HepG2 (cell line): ENCODE data around the gene MAP3K8. TPM values are rescaled to one million over a fixed set of nuclear protein-coding genes. Genes with fewer than 3 reads are reported as not detected.
A peak's percentile ranks its signal among the peaks of the same experiment; 100 is the strongest.

Experiments used
- ELF4 ChIP-seq: sonication (generic); formaldehyde crosslinking; IDR thresholded peaks from 2 replicates; pipeline ENCODE4 v1.5.0; 2020; ENCODE audit warnings: missing genetic modification reagents, mild to moderate bottlenecking, moderate library complexity, borderline replicate concordance
- HNF4G ChIP-seq, 2 experiments: sonication (generic) in 1 of 2; formaldehyde crosslinking in 1 of 2; IDR thresholded peaks; 2 replicates each; pipeline versions ENCODE4 v1.4.0 to v1.6.1; 2011 to 2020; ENCODE audit warnings: borderline replicate concordance in 2 of 2, low read depth in 2 of 2, mild to moderate bottlenecking in 2 of 2, low read length in 1 of 2, missing genetic modification reagents in 1 of 2, moderate library complexity in 1 of 2
- KAT7 ChIP-seq: IDR thresholded peaks from 2 replicates; pipeline ENCODE4 v1.6.1; 2018; ENCODE audit warnings: borderline replicate concordance, missing compliant biosample characterization
- MEIS1 ChIP-seq: sonication (generic); formaldehyde crosslinking; IDR thresholded peaks from 2 replicates; pipeline ENCODE4 v1.9.0; 2021; ENCODE audit warnings: mild to moderate bottlenecking, missing genetic modification reagents, moderate library complexity, borderline replicate concordance
- MIER3 ChIP-seq: IDR thresholded peaks from 2 replicates; pipeline ENCODE4 v1.6.1; 2016; ENCODE audit warnings: missing compliant biosample characterization, borderline replicate concordance
- NFIC ChIP-seq: IDR thresholded peaks from 2 replicates; pipeline ENCODE4 v1.6.1; 2012; ENCODE audit warnings: mild to moderate bottlenecking, low read length, inconsistent platforms
- NFYC ChIP-seq: IDR thresholded peaks from 2 replicates; pipeline ENCODE4 v1.6.1; 2016; ENCODE audit warnings: missing genetic modification reagents, missing compliant biosample characterization
- PHF8 ChIP-seq: sonication (generic); formaldehyde crosslinking; IDR thresholded peaks from 2 replicates; pipeline ENCODE4 v1.5.0; 2020; ENCODE audit warnings: missing genetic modification reagents
- PPARG ChIP-seq: conservative IDR thresholded peaks from 2 replicates; pipeline ENCODE4 v1.6.1; 2016; ENCODE audit warnings: missing biosample characterization, missing genetic modification reagents
- RARG ChIP-seq: sonication (generic); formaldehyde crosslinking; IDR thresholded peaks from 2 replicates; pipeline ENCODE4 v1.4.0; 2020; ENCODE audit warnings: low read depth, mild to moderate bottlenecking, missing genetic modification reagents
- RFX1 ChIP-seq: fragments of 450-650 bp; IDR thresholded peaks from 2 replicates; pipeline ENCODE4 v1.6.1; 2017
- SOX6 ChIP-seq, 2 experiments: fragments of 450-650 bp in 1 of 2; sonication (generic) in 1 of 2; formaldehyde crosslinking in 1 of 2; IDR thresholded peaks; 2 replicates each; pipeline versions ENCODE4 v1.4.0 to v1.6.1; 2017 to 2020; ENCODE audit warnings: antibody characterized with exemption in 1 of 2, mild to moderate bottlenecking in 1 of 2, missing genetic modification reagents in 1 of 2
- TARDBP ChIP-seq: sonication (generic); formaldehyde crosslinking; IDR thresholded peaks from 2 replicates; pipeline ENCODE4 v1.8.0; 2022; ENCODE audit warnings: mild to moderate bottlenecking, missing genetic modification reagents
- TCF7L2 ChIP-seq: IDR thresholded peaks from 2 replicates; pipeline ENCODE4 v1.6.1; 2011; ENCODE audit warnings: mild to moderate bottlenecking, low read depth, low read length, moderate library complexity
- TEAD3 ChIP-seq: optimal IDR thresholded peaks from 2 replicates; pipeline ENCODE3; 2016; ENCODE audit warnings: borderline replicate concordance
- ZFP82 ChIP-seq: sonication (generic); formaldehyde crosslinking; IDR thresholded peaks from 2 replicates; pipeline ENCODE4 v1.5.1; 2020; ENCODE audit warnings: mild to moderate bottlenecking, missing genetic modification reagents, borderline replicate concordance
- ZNF543 ChIP-seq: sonication (generic); formaldehyde crosslinking; IDR thresholded peaks from 2 replicates; pipeline ENCODE4 v1.4.0; 2020; ENCODE audit warnings: mild to moderate bottlenecking, missing genetic modification reagents
- polyA plus RNA-seq, 8 experiments: library from polyadenylated mRNA; depleted of rRNA in 3 of 8; stranded (reverse) in 7 of 8; unstranded in 1 of 8; fragments of >200 nt; fragmentation: Illumina TruSeq in 4 of 8; extraction: Trizol in 4 of 8; gene quantifications; 2 replicates each; pipeline versions ENCODE4 v1.2.1 to v1.2.3, GENCODE V29; 2011 to 2016; ENCODE audit warnings: low read depth in 4 of 8, missing spikeins in 1 of 8, mixed read lengths in 1 of 8; ENCODE audit not compliant: insufficient read depth in 1 of 8
- total RNA-seq, 5 experiments: library from RNA; depleted of rRNA; stranded (reverse); fragments of >200 nt; fragmentation: Illumina TruSeq; extraction: Trizol; gene quantifications; 2 replicates each; pipeline ENCODE4 v1.2.3, GENCODE V29; 2016; ENCODE audit warnings: low read depth in 1 of 5
- TF ChIP-seq, protein P1 (sequence below): sonication (generic); formaldehyde crosslinking; conservative IDR thresholded peaks from 2 replicates; pipeline ENCODE4 v1.4.0; 2020; ENCODE audit warnings: mild to moderate bottlenecking, missing genetic modification reagents, moderate library complexity
- TF ChIP-seq, protein P2 (sequence below): sonication (generic); formaldehyde crosslinking; IDR thresholded peaks from 2 replicates; pipeline ENCODE4 v1.5.1; 2020; ENCODE audit warnings: mild to moderate bottlenecking, missing genetic modification reagents, moderate library complexity
- TF ChIP-seq, protein P3 (sequence below): fragments of 450-650 bp; IDR thresholded peaks from 2 replicates; pipeline ENCODE4 v1.6.1; 2017; ENCODE audit warnings: mild to moderate bottlenecking
- TF ChIP-seq, protein P4 (sequence below): sonication (generic); formaldehyde crosslinking; conservative IDR thresholded peaks from 2 replicates; pipeline ENCODE4 v1.4.0; 2020; ENCODE audit warnings: missing genetic modification reagents

The MAP3K8 gene
- total and polyA plus RNA-seq, 2 of the 13 experiments (the other 11 are each of a cell fraction or from before 2014, with no cell fraction given): 19.3 to 37.9 TPM

DNA sequence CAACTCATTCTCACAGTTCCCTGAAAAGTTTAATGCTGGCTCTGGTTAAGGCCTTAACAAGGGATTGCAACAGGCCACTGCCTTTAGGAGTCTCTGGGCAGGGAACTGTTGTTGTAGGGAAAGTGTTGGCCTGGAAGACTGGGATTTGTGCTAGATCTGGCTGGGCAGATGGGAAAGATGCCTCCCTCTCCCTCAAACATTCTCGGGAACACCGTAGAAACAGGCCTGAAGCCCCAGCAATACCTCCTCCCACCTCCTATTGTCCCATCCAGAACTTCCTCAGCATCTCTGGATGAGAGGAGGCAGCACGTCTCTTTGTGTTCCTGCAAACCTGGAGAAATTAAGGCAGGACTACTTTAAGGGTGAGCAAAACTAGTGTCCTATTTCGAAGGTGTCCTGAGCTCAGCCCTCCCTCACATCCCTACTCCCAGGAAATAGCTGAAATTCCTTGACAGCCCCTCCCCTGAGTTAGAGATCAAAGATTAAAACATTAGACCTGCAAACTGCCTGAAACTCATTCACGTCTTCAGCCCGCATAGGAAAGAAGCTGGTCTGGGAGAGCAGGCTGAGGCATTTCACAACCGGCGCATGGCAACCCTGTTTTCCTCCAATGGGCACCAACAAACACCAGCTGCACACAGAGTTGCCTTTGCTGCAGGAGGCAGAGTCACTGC is 10.9 kb upstream of the MAP3K8 start (continued):
- TF ChIP-seq, protein P1, sequence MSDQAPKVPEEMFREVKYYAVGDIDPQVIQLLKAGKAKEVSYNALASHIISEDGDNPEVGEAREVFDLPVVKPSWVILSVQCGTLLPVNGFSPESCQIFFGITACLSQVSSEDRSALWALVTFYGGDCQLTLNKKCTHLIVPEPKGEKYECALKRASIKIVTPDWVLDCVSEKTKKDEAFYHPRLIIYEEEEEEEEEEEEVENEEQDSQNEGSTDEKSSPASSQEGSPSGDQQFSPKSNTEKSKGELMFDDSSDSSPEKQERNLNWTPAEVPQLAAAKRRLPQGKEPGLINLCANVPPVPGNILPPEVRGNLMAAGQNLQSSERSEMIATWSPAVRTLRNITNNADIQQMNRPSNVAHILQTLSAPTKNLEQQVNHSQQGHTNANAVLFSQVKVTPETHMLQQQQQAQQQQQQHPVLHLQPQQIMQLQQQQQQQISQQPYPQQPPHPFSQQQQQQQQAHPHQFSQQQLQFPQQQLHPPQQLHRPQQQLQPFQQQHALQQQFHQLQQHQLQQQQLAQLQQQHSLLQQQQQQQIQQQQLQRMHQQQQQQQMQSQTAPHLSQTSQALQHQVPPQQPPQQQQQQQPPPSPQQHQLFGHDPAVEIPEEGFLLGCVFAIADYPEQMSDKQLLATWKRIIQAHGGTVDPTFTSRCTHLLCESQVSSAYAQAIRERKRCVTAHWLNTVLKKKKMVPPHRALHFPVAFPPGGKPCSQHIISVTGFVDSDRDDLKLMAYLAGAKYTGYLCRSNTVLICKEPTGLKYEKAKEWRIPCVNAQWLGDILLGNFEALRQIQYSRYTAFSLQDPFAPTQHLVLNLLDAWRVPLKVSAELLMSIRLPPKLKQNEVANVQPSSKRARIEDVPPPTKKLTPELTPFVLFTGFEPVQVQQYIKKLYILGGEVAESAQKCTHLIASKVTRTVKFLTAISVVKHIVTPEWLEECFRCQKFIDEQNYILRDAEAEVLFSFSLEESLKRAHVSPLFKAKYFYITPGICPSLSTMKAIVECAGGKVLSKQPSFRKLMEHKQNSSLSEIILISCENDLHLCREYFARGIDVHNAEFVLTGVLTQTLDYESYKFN: peak; percentile 86
- TF ChIP-seq, protein P2, sequence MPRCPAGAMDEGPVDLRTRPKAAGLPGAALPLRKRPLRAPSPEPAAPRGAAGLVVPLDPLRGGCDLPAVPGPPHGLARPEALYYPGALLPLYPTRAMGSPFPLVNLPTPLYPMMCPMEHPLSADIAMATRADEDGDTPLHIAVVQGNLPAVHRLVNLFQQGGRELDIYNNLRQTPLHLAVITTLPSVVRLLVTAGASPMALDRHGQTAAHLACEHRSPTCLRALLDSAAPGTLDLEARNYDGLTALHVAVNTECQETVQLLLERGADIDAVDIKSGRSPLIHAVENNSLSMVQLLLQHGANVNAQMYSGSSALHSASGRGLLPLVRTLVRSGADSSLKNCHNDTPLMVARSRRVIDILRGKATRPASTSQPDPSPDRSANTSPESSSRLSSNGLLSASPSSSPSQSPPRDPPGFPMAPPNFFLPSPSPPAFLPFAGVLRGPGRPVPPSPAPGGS (CRISPR knock-in tag): no peak
- TF ChIP-seq ELF4 (CRISPR knock-in tag) (no peak), NFYC (peak; percentile 34; the same call in 1 of the 2 replicates), TARDBP (CRISPR knock-in tag) (peak; percentile 76; the same call in 1 of the 2 replicates), TEAD3 (peak; percentile 97), RARG (no peak), NFIC (no peak), ZNF543 (CRISPR knock-in tag) (no peak), SOX6 (IDR thresholded peaks at IDR 0.05) (no peak), SOX6 (CRISPR knock-in tag; IDR thresholded peaks at IDR 0.05) (peak; percentile 80), MIER3 (CRISPR knock-in tag) (0 out of 2 replicates have a peak, but pooled peaks have one; percentile 14), TCF7L2 (no peak), ZFP82 (CRISPR knock-in tag) (no peak), KAT7 (CRISPR knock-in tag) (no peak), HNF4G (IDR thresholded peaks at IDR 0.05; ENCODE audit: borderline replicate concordance, low read depth, low read length) (no peak; the same call in 1 of the 2 replicates), HNF4G (CRISPR knock-in tag; IDR thresholded peaks at IDR 0.05; ENCODE audit: borderline replicate concordance, low read depth) (peak; percentile 80; the same call in 1 of the 2 replicates), MEIS1 (CRISPR knock-in tag) (no peak), PPARG (0 out of 2 replicates have a peak, but pooled peaks have one; percentile 13), PHF8 (no peak), RFX1 (no peak)
- TF ChIP-seq, protein P3, sequence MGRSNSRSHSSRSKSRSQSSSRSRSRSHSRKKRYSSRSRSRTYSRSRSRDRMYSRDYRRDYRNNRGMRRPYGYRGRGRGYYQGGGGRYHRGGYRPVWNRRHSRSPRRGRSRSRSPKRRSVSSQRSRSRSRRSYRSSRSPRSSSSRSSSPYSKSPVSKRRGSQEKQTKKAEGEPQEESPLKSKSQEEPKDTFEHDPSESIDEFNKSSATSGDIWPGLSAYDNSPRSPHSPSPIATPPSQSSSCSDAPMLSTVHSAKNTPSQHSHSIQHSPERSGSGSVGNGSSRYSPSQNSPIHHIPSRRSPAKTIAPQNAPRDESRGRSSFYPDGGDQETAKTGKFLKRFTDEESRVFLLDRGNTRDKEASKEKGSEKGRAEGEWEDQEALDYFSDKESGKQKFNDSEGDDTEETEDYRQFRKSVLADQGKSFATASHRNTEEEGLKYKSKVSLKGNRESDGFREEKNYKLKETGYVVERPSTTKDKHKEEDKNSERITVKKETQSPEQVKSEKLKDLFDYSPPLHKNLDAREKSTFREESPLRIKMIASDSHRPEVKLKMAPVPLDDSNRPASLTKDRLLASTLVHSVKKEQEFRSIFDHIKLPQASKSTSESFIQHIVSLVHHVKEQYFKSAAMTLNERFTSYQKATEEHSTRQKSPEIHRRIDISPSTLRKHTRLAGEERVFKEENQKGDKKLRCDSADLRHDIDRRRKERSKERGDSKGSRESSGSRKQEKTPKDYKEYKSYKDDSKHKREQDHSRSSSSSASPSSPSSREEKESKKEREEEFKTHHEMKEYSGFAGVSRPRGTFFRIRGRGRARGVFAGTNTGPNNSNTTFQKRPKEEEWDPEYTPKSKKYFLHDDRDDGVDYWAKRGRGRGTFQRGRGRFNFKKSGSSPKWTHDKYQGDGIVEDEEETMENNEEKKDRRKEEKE: no peak
- TF ChIP-seq, protein P4, sequence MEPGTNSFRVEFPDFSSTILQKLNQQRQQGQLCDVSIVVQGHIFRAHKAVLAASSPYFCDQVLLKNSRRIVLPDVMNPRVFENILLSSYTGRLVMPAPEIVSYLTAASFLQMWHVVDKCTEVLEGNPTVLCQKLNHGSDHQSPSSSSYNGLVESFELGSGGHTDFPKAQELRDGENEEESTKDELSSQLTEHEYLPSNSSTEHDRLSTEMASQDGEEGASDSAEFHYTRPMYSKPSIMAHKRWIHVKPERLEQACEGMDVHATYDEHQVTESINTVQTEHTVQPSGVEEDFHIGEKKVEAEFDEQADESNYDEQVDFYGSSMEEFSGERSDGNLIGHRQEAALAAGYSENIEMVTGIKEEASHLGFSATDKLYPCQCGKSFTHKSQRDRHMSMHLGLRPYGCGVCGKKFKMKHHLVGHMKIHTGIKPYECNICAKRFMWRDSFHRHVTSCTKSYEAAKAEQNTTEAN (CRISPR knock-in tag): peak; percentile 28; the same call in 1 of the 2 replicates
